GM12873 (cell line): ENCODE results near the gene MYO1E.

Experiments
- TF ChIP-seq, protein P1 (sequence below): IDR thresholded peaks from 2 replicates; pipeline ENCODE4 v1.5.1; 2012; ENCODE audit warnings: low read depth, mild to moderate bottlenecking, moderate library complexity, low read length, control low read depth; ENCODE audit not compliant: insufficient read depth; ENCODE audit errors: missing control alignments

Gene MYO1E

DNA sequence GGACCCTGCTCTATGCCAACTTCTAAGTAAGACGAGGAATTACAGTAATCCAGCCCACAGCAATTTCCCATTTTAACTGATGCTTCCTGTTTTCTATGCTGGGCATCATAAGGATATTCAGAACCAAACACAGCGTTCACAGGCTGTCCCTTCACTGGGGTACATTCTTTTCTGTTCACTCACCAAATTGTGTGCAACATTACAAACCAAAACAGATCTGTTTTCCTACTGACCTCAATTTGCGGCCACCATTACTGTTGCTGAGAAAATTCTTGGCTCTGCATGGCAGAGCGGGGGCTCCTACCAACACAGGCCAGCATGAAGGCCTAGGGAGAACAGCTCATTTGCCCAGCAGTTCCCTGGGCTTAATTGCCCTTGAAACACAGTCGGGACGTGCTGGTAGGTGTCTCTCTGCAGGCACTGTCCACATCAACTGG is 76.5 kb downstream of the MYO1E start:
- TF ChIP-seq, protein P1, sequence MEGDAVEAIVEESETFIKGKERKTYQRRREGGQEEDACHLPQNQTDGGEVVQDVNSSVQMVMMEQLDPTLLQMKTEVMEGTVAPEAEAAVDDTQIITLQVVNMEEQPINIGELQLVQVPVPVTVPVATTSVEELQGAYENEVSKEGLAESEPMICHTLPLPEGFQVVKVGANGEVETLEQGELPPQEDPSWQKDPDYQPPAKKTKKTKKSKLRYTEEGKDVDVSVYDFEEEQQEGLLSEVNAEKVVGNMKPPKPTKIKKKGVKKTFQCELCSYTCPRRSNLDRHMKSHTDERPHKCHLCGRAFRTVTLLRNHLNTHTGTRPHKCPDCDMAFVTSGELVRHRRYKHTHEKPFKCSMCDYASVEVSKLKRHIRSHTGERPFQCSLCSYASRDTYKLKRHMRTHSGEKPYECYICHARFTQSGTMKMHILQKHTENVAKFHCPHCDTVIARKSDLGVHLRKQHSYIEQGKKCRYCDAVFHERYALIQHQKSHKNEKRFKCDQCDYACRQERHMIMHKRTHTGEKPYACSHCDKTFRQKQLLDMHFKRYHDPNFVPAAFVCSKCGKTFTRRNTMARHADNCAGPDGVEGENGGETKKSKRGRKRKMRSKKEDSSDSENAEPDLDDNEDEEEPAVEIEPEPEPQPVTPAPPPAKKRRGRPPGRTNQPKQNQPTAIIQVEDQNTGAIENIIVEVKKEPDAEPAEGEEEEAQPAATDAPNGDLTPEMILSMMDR, result no peak

DNA sequence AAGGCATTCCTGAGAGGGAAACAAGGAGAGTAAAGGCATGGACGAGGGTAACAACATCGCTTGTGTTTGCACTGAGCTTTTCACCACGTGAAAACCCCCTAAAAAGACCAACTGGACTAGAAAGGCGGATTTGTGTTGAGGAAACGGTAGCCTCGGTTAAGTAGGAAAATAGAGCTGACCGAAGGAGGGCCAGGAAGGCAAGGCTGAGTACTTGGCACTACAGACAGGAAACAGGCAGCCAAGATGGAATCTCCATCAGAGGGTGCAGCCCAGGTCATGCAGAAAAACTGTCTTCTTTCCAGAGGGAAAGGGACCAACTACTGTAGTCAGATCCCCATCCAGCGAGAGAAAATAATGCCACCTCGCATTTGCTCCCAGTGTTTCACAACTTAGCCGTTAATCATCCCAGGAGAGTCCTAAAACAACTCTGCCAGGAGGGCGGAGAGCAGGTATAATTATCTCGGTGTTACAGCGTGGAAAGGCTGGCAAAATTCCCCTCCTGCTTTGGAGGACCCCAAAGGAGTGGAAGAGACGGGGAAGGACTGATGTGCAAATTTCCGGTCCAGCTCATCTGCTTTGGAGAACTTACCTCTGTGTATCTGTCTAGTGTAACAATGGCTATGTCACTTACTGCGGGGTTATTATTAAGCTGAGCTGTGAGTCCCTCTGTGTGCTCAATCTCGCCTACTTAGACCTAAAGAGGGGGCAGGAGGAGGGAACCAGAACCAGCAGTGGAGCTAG is 77.2 kb downstream of the MYO1E start:
- TF ChIP-seq, protein P1, result no peak

DNA sequence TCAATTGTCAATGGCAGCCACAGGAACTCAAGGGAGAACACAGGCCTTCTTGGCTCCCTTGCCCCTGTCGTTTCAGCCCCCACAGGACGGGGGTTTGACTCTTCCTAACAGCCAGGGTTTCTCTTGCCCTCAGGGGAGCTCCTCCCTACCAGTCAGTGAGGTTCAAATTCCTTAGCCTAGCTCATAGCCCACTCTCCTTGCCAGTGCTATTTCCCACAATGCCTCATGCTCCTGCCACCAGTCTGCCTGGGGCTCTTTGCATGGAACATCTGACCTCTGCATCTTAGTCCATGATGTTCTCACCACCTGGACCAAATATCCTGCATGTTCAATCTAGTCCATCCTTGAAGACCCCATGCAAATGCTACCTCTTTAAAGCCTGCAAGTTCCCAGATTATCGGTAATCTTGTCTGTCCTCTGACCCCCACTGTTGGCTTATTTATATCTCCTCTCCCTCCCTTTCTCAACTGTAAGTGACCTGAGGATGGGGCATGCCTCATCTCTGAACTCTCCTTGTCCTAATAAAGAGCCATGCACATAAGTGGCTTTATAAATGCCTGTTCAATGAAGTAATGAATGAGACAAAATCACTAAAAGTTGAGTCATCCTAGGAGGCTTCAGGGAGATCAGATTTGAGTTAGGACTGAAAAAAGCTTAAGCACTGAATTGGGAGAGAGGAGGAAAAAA is 78.0 kb downstream of the MYO1E start:
- TF ChIP-seq, protein P1, result no peak

DNA sequence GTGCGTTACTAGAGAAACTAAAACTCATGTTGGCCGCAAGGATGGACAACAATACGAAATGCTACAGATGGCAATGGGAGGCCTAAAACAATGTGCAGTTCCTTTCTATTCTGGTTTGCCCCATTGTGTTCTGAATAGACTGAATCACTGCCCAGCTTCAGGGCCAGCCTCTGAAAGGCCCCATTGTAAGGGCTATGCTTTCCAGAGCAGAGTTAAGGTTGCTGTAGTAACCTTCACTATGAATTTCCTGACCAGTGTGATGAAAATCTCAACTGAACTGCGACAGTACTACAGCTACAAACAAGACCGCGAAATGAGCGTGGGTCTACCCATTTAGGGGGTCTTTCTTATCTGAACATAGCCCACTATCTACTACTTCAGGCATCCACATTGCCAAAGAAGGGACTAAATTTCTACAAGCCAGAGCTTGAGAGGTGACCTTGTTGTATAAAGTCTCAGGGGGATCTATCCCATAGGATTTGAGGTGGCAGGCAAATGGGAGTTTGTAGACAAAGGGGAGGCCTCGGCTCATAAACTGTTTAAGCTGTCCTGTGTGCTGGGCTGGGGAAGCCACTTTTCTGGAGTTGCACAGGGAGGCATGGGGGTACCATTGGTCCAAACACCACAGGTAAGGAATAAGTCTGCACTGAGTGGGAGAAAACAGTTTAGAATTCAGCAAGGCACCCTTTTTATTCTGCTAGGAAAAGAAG is 80.1 kb downstream of the MYO1E start:
- TF ChIP-seq, protein P1, result no peak

DNA sequence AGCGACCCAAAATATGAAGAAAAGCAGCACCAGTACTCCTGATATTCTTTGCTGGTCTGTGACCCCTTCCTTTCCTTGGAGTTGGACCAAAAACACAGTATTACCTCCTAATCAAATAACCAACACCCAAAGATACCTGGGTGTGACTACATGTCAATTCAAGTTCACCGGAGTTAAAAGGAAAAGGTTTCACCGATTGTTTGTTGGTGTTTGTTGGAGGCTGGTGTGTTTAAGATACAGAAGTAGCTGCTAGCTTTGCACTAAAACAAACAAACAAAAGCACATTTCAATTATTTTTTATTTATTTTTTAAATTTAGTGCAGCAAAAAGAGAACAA is 81.5 kb downstream of the MYO1E start:
- TF ChIP-seq, protein P1, result no peak

DNA sequence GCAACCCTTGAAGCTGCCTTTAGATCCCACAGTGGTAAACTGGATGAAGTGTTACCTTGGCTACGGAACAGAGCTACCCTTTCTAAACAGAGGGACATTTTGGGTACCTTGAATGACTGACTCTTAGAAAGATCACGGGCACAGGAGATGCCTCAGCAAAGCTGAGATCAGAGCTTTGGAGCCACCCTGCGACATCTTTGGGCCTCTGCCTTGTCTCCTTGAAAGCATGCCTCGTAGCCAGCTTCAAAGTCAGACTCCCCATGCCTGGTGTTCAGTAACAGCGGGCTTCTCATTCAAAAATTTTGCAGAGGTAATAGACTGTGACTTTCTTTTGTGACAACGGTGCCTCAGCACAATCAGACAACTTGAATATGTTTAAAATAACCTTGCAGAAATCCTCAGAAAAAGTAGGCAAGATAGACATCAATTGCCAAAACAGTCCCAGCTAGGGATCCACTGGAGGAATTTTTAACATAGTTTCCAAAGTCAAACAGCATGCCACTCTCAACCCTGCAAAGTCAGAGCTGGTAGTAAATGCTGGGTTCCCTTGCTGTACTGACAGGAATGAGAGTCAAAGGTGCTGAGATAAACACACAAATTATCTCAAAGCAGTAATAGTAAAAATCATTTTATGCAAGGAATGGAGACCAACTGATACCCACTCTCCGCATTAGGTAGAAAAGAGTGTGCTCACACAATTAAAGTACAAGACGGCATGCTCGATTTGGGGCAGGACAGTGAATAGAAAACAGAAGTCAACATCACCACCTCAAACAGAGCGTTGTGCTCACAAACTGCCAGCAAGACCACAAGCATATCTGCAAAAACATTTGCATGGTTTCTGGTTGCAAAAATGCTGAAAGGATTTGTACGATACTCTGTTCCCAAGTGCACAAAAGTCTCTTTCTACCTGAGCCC is 82.1 kb downstream of the MYO1E start:
- TF ChIP-seq, protein P1, result no peak

DNA sequence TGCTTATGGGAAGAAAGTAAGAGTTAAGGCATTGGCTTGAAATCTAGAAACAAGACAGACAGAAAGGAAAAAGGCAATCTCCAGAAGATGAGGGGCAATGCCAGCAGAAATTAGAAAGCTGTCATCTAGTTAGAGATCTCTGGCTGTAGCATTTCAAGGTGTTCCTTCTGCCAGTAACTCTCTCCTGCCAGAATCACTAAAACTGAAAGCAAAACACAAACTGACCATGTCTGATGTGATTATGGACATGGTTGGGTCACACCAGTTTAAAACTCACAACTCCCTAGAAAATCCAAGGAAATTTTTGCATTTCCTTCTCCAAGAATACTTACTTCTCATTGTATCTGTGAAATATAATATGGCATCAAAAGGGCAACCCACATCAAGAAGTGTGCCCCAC is 83.1 kb downstream of the MYO1E start:
- TF ChIP-seq, protein P1, result no peak
